GM12801 (cell line): ENCODE data around the gene TOMM20.

Experiments used
- CTCF ChIP-seq: IDR thresholded peaks from one replicate; pipeline ENCODE4 v1.5.1; 2011; ENCODE audit warnings: control low read depth; ENCODE audit not compliant: insufficient read length; ENCODE audit errors: extremely low read depth

TOMM20 gene

GRCh38 chr1:235105051-235106043, 23.3 kb downstream of the TOMM20 start:
- no peak for TF ChIP-seq CTCF

GRCh38 chr1:235102993-235103411, 25.6 kb downstream of the TOMM20 start:
- TF ChIP-seq CTCF: no peak

GRCh38 chr1:235102259-235102582, 26.4 kb downstream of the TOMM20 start:
- TF ChIP-seq CTCF: no peak

- no peak for TF ChIP-seq CTCF
Measured at GRCh38 chr1:235101558-235102258, 26.9 kb downstream of the TOMM20 start.

- TF ChIP-seq CTCF: no peak
Measured at GRCh38 chr1:235100194-235100772, 28.4 kb downstream of the TOMM20 start.

GRCh38 chr1:235098991-235099390, 29.6 kb downstream of the TOMM20 start:
- no peak for TF ChIP-seq CTCF

- TF ChIP-seq CTCF: no peak
Measured at GRCh38 chr1:235098547-235098946, 30.1 kb downstream of the TOMM20 start.
